HCT116 (cell line): ENCODE measurements around the gene SNX22.

Experiments used
- ATF3 ChIP-seq: IDR thresholded peaks from 2 replicates; pipeline ENCODE4 v1.6.1; 2012
- CEBPB ChIP-seq: IDR thresholded peaks from 2 replicates; pipeline ENCODE4 v1.6.1; 2012; ENCODE audit warnings: low read depth
- CTCF ChIP-seq, 3 experiments: fragments of 200-600 bp in 1 of 3; sonication (generic) in 1 of 3; IDR thresholded peaks in 2 of 3; conservative IDR thresholded peaks in 1 of 3; 2 replicates each; pipeline ENCODE4 v1.5.1; 2012 to 2017; ENCODE audit warnings: low read depth in 2 of 3, low read length in 2 of 3, antibody characterized with exemption in 1 of 3, borderline replicate concordance in 1 of 3, control low read depth in 1 of 3, mild to moderate bottlenecking in 1 of 3, mixed read lengths in 1 of 3, mixed run types in 1 of 3, moderate library complexity in 1 of 3; ENCODE audit not compliant: insufficient read depth in 1 of 3
- EZH2 ChIP-seq: fragments of 200-600 bp; sonication (generic); IDR thresholded peaks from 2 replicates; pipeline ENCODE4 v1.6.1; 2017; ENCODE audit warnings: antibody characterized with exemption, mixed run types
- JUND ChIP-seq: IDR thresholded peaks from 2 replicates; pipeline ENCODE4 v1.6.1; 2012
- MAX ChIP-seq: IDR thresholded peaks from 2 replicates; pipeline ENCODE4 v1.6.1; 2012
- POLR2A ChIP-seq: IDR thresholded peaks from 2 replicates; pipeline ENCODE4 v1.7.0; 2011; ENCODE audit warnings: borderline replicate concordance; ENCODE audit not compliant: insufficient read depth, insufficient read length; ENCODE audit errors: extremely low read depth
- POLR2AphosphoS5 ChIP-seq: IDR thresholded peaks from 2 replicates; pipeline ENCODE4 v1.6.1; 2011; ENCODE audit warnings: mild to moderate bottlenecking, low read depth, low read length, moderate library complexity
- SP1 ChIP-seq: IDR thresholded peaks from 2 replicates; pipeline ENCODE4 v1.6.1; 2012; ENCODE audit warnings: low read depth
- TCF7L2 ChIP-seq: IDR thresholded peaks from 2 replicates; pipeline ENCODE4 v1.7.0; 2011; ENCODE audit warnings: borderline replicate concordance, inconsistent platforms; ENCODE audit not compliant: insufficient read depth, insufficient read length; ENCODE audit errors: extremely low read depth
- YY1 ChIP-seq: IDR thresholded peaks from 2 replicates; pipeline ENCODE4 v1.6.1; 2011; ENCODE audit warnings: low read length, low read depth, moderate library complexity, mild to moderate bottlenecking; ENCODE audit not compliant: insufficient replicate concordance; ENCODE audit errors: extremely low read depth
- ZBTB33 ChIP-seq: IDR thresholded peaks from 2 replicates; pipeline ENCODE4 v1.6.1; 2011; ENCODE audit warnings: mild to moderate bottlenecking, low read length, moderate library complexity; ENCODE audit not compliant: insufficient replicate concordance; ENCODE audit errors: extremely low read depth

- TF ChIP-seq CTCF (IDR thresholded peaks at IDR 0.05 in 2 of 3, conservative IDR thresholded peaks at IDR 0.05 in 1 of 3; ENCODE audit: borderline replicate concordance in 1 of 3, insufficient read depth in 1 of 3, low read depth in 2 of 3, low read length in 2 of 3) (no peak), POLR2A (no peak), JUND (no peak), CEBPB (no peak), ATF3 (no peak), YY1 (no peak), SP1 (no peak), TCF7L2 (no peak), ZBTB33 (no peak), POLR2AphosphoS5 (no peak), EZH2 (no peak), MAX (no peak)
Observed at GRCh38 chr15:64117759-64118487, 33.6 kb upstream of the SNX22 start.
